ENCODE measurements around the gene SLC41A1. TPM values are rescaled to one million over a fixed set of nuclear protein-coding genes. Genes with fewer than 3 reads are reported as not detected.

The SLC41A1 gene
- total and polyA plus RNA-seq, 2 experiments from 2014 or later, result 11.8 to 30.0 TPM

- Mint-ChIP-seq H3K9me3 (peaks cover 13% of the 10 kb centered on the region; the same call in 2 of the 3 replicates), H3K4me3 (peak within 1 kb of the TSS; percentile 75), H3K36me3 (ENCODE audit: low read depth) (no peaks in the 10 kb centered on the region), H3K27me3 (ENCODE audit: insufficient read depth, low read depth, poor library complexity) (peaks cover 26% of the 10 kb centered on the region), H3K4me1 (peaks cover 8% of the 10 kb centered on the region), H3K27ac (no peak within 1 kb of the TSS)
- Histone ChIP-seq H3F3A (replicated peaks; ENCODE audit: low read depth) (peaks cover 3% of the 10 kb centered on the region; the same call in 1 of the 2 replicates), H4K20me1 (replicated peaks; ENCODE audit: insufficient read depth) (peaks cover 4% of the 10 kb centered on the region; the same call in 1 of the 2 replicates), H3K79me2 (replicated peaks; ENCODE audit: insufficient read depth) (no peaks in the 10 kb centered on the region), H3K4me2 (peak within 1 kb of the TSS; percentile 86), H3K4me3 (peak within 1 kb of the TSS; percentile 68), H3K27ac (ENCODE audit: low read depth) (no peak within 1 kb of the TSS), H3K9me2 (ENCODE audit: insufficient read depth) (no peaks in the 10 kb centered on the region), H2AFZ (peak within 1 kb of the TSS; percentile 86), H3K36me3 (ENCODE audit: insufficient read depth) (no peaks in the 10 kb centered on the region; the same call in none of the 2 replicates), H3K4me1 (ENCODE audit: insufficient read depth) (peaks cover 9% of the 10 kb centered on the region), H3K27me3 (ENCODE audit: insufficient read depth) (peaks cover 41% of the 10 kb centered on the region)
- TF ChIP-seq EZH2 (IDR thresholded peaks at IDR 0.05; ENCODE audit: low read depth, unreplicated experiment) (no peak), ZNF331 (CRISPR knock-in tag; IDR thresholded peaks at IDR 0.05; ENCODE audit: low read depth) (no peak), REST (IDR thresholded peaks at IDR 0.05; ENCODE audit: unreplicated experiment) (no peak), POLR2AphosphoS5 (IDR thresholded peaks at IDR 0.05; ENCODE audit: low read depth) (no peak), ETS1 (IDR thresholded peaks at IDR 0.05) (peak; percentile 96), ZNF114 (CRISPR knock-in tag; IDR thresholded peaks at IDR 0.05) (no peak), NANOG (IDR thresholded peaks at IDR 0.05; ENCODE audit: borderline replicate concordance) (no peak), CREB1 (CRISPR knock-in tag; IDR thresholded peaks at IDR 0.05; ENCODE audit: low read depth) (peak; percentile 31), STAT1 (IDR thresholded peaks at IDR 0.05; ENCODE audit: unreplicated experiment) (no peak), CTCF (conservative IDR thresholded peaks at IDR 0.05; ENCODE audit: low read depth in 2 of 2) (no peak), EZH2phosphoT487 (IDR thresholded peaks at IDR 0.05; ENCODE audit: unreplicated experiment) (no peak), ZNF462 (CRISPR knock-in tag; IDR thresholded peaks at IDR 0.05) (no peak), JUNB (IDR thresholded peaks at IDR 0.05; ENCODE audit: unreplicated experiment) (no peak)
- peak; percentile 95 for ATAC-seq
- peak; percentile 97 for DNase-seq (ENCODE audit: low spot score)
Measured at GRCh38 chr1:205775015-205775716, 37.8 kb downstream of the SLC41A1 start, which contains the start of gene RAB29. RAB29 (minus strand) TSS chr1:205775482; CDS start chr1:205774956, 526 bp downstream.
